GM19193 (cell line): Measurements from ENCODE around the gene KIFAP3.

ENCODE experiments used
- POLR2A ChIP-seq: IDR thresholded peaks from 4 replicates; pipeline ENCODE4 v1.6.1; 2011; ENCODE audit not compliant: insufficient read depth, insufficient read length; ENCODE audit errors: extremely low read depth

Gene KIFAP3

GRCh38 chr1:169884634-169885033 is 189.9 kb downstream of the KIFAP3 start:
- TF ChIP-seq POLR2A, result no peak

DNA sequence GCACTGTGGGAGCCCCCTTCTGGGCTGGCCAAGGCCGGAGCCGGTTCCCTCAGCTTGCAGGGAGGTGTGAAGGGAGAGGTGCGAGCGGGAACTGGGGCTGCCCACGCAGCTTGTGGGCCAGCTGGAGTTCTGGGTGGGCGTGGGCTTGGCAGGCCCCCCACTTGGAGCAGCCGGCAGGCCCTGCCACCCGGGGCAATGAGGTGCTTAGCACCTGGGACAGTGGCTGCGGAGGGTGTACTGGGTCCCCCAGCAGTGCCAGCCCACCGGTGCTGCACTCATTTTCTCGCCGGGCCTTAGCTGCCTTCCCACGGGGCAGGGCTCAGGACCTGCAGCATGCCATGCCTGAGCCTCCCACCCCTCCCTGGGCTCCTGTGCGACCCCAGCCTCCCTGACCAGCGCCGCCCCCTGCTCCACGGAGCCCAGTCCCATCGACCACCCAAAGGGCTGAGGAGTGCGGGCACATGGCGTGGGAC is 192.4 kb downstream of the KIFAP3 start:
- TF ChIP-seq POLR2A, result no peak

DNA sequence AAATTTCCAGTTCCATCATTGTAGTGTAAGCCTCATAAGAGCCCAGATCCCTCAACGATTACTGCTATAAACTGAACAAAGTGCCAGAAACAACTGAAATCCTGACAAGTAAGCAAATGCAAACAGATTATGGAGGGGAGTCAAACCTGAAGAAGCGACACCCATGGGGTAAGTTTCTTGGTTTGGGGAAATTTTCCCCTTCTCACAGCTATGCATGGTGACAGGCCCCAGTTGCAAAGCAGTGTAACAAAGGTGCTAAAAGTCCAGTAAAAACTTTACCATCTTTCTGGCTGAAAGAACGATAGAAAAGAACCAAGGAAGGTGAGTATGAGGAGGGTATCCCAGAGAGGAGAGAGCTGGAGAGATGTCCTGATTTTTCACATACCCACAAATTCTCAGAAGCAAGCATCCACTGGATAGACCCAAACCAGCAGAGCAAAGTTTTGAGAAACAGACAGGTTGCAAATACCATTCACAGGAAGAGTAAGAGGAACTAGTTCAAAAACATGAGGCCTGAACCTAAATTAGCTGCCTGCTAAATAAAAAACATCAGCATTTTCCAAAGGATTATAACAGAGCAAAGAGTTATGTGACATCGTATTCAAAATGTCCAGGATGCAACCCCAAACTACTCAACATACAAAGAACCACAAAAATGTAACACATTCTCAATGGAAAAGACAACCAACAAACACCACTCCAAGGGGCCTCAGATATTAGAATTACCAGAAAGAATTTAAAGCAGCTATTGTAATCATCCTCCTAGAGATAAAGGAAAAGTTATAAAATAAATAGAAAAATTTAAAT is 195.3 kb downstream of the KIFAP3 start:
- no peak for TF ChIP-seq POLR2A

DNA sequence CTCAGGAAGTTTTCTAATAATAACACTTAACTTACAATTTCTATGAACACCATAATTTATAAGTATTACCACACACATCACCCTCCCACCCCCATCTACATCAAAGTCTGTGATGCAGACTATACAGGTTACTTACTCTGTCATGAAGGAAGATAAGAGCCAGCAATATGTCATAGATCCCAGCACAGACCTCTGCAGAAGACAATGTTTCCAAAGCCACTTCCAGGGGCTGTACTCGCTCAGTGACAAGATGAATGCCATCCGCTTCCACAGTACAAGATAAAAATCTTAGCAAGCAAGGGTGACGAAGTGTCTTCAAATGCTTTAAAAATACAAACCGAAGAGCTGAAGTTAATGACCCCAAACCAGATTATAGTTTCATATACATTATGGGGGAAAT is 196.0 kb downstream of the KIFAP3 start:
- TF ChIP-seq POLR2A, result no peak

DNA sequence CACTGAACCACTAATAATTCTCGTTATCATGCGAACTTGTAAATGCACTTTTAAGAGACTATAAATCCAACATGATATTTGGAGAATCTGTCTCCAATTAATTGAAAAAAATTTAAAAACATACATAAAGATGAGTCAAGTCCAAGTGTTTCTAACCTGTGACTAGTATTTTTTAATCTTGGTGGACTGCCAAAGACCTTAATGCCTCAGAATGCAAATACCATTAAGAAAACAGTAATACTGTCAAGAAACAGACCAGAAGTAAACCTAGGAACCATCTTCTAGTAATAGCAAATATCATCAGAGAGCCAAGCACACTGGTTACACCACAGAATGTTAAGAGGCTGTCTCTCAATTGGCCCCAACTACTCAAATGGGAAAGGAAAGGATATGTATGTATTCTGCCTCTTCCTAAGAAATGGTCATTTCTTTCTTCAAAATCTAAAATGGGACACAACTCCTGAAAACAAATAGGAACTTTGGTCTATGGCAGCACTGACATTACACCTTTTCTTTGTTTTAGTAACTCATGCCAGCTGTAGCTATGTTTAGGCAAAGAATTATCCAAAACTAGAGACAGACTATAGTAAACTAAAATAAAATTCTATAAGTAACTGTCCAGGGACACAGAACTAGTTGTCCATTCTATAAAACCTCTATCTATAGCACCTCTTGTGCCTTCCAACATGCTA is 196.5 kb downstream of the KIFAP3 start:
- no peak for TF ChIP-seq POLR2A

DNA sequence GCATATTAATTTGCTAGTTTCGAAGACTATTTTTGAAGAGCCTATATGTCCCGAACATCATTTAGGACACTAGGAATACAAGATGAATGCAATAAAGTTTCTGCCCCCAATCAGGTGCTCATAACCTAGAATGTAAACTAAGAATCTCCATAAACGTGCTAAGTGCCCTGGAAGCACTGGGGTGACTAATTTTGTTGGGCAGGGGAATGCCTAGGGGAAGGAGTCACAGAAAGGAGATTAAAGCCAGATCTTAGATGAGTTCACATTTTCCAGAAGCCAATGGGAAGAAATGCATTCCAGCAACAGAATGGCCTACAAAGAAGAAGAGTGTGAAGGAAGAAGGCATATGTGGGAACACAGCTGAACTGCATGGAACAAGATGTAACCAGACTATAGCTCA is 200.3 kb downstream of the KIFAP3 start:
- no peak for TF ChIP-seq POLR2A

DNA sequence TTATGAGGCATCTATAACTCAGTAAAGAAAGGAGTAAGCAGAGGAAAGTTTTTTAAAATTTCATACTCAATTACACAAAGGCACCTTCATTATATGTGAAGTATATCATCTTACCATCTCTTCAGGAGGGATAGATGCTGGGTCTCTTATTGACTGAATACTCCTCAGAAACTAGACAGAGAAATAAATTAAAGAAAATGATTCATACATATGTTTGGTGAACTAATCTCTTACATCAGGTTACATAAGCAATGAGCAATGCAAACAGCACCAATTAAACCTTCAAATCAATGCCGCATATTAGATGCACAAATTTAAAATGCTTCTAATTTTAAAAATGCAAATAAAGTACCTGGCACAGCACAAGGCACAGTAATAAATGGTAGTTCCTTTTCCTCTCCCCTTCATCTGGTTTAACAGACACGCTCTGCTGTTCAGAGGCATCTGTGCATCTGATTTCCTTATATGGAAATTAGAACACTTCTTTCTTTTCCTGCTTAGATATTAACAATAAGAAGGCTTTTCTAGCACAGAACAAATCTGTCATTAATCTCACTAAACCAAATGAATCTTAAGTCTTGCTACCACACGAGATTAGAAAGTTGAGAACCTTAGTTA is 200.8 kb downstream of the KIFAP3 start:
- TF ChIP-seq POLR2A, result no peak

DNA sequence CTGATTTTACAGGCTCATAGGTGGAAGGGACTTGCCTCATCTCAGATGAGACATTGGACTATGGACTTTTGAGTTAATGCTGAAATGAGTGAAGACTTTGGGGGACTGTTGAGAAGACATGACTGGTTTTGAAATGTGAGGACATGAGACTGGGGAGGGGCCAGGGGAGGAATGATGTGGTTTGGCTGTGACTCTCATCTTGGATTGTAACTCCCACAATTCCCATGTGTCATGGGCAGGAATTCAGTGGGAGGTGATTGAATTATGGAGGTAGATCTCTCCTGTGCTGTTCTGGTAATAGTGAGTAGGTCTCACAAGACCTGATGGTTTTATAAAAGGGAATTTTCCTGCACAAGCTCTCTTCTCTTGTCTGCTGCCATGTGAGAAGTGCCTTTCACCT is 201.6 kb downstream of the KIFAP3 start:
- no peak for TF ChIP-seq POLR2A
